Stimulated activated CD8-positive, alpha-beta memory T cell treated with anti-CD3 and anti-CD28 coated beads, Interleukin-4, amount 100 ng/mL, for 4 hours (primary cell): Measurements from ENCODE around the gene COL4A5.
"Not testable (repeated sequence)": the region's sequence is repeated elsewhere in the genome, so short reads cannot be mapped to it uniquely, and the experiment has no call there.

ENCODE experiments used
- DNase-seq, 2 donors: peaks; one replicate each; pipeline ENCODE4 v3.0.0-alpha.2; 2020; ENCODE audit warnings: low read depth in 2 of 2, low spot score in 1 of 2

COL4A5 gene

GRCh38 chrX:108439426-108439942 lies at the start of gene COL4A5:
Gene COL4A5 (plus strand): TSS chrX:108439838. CDS start chrX:108440126, 288 bp downstream.
- no peak for DNase-seq

DNA sequence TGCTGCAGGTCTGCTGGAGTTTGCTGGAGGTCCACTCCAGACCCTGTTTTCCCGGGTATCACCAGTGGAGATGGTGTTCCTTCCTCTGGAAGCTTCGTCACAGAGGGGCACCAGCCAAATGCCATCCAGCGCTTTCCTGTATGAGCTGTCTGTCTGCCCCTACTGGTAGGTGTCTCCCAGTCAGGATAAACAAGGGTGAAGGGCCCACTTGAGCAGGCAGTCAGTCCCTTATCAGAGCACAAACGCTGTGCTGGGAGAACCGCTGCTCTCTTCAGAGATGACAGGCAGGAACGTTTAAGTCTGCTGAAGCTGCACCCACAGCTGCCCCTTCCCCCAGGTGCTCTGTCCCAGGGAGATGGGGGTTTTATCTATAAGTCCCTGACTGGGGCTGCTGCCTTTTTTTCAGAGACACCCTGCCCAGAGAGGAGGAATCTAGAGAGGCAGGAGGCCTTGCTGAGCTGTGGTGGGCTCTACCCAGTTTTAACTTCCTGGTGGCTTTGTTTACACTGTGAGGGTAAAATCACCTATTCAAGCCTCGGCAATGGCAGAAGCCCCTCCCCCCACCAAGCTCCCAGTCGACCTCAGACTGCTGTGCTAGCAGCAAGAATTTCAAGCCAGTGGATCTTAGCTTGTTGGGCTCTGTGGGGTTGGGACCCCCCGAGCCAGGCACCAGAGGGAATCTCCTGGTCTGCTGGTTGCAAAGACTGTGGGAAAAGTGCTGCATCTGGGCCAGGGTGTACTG lies 48.5 kb upstream of the COL4A5 start:
- DNase-seq = not testable (repeated sequence)

DNA sequence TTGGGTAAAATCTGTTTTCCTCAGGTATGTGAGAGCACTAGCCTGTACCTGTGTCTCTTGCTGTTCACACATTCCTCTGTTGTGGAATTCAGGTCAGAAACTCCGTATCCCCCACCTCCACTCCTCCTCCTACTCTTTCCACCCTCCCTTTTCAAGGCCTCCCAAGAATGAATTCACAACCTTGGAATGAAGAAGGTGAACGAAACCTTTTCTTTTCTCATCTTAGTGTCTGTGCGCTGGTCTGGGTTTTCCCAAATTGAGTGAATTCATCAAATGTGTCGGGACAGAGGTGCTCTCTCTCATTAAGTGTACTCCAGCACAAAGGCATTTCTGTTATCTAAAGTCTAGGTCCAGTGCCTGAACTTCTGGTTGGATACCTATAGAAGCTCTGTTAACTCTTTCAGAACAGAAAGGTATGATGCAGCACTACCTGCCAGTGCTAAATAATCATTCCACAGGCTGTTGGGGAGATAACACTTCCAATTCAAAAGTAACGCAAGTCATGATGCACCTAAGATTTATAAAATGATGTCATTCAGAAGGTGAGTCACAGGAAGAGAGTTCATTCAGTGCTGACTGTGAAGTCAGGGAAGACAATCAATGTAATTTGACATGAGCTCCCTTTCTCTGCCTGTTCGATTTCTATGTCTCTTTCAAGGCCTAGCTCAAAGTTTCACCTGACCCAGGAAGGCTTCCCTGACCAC lies 43.3 kb upstream of the COL4A5 start:
- no peak for DNase-seq

DNA sequence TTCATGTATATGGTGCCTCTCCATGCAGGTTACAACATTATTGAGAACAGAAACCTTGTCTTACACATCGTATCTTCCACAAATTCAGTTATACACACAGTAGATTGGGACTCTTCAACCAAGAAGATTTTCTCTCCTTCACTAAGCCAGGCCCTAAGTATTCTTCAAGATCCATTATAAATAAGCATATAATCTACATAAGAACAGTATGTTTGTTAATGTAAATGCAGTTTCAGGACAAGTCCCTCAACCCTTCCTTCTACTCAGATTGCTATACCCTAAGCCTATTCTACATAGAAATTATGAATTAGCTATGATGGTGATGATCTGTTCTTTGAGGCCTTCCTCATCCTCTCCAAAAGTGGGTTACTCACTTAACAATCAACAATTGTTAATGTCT lies 42.7 kb upstream of the COL4A5 start:
- no peak for DNase-seq

DNA sequence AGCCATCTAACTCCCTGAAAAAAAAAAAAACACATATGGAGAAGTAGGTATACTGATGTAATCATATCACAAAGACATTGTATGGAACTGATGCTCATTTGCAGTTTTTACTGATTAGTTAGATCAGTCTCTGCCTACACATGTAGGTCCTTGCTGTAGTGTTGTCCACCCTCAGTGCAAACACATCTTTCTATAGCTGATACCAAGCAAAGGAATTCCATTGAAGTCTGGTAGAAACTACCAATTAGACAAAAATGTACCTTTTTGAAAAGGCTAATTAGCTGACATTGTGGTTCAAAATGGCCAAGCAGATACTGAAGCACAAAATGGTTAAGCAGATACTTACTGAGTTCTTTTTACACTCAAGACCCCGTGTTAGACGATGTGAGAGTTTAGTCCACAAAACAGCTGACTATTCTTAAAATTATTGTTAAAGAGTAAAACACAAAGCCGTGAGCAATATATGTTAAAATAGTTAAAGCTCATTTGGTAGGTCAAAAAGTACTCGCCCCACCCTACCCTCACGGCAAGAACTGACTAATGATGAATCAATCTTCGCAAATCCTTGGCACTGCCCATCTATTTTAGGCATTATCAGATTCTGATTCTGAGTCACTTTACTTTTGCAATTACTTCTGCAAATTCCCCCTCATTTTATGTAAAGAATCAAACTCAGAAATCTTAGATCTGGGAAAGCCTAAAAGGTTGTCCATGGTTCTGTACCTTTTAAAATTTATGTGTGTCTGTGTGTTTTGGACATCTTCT lies 41.8 kb upstream of the COL4A5 start:
- DNase-seq = no peak

DNA sequence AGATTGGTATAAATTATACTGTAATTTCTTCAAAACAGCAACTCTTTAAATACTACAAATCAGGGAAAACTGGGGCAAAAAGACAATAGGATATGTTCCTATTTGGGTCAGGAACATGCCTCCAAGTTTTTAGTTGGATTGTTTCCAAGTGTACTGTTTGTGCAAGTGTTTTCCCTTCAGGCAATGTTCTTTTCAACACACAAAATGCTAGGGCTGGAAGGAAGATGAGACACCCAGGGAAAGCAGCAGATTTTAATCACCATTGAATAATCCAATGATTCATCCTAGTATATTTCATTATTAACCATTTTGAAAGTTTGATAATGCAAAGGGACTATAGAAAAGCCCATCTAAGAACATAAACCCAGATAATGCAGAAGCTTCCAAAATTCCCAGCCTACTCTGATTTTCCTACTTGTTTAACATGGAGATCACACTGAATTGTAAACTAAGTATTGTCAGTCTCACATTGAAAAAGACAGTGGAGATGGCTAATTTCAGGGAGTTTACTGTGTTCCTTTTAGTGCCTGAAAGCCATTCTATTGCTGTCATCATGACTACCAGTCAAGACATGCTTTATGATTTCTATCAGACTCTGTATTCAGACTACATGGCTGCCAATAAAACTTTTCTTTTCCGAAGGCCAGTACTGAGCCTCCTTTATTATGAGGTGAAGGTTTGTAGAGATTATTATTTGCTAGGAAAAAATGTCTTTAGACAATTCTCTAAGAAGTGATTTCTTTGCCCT lies 40.0 kb upstream of the COL4A5 start:
- DNase-seq = no peak

- DNase-seq = no peak
Measured at GRCh38 chrX:108412783-108413182, 26.9 kb upstream of the COL4A5 start.

DNA sequence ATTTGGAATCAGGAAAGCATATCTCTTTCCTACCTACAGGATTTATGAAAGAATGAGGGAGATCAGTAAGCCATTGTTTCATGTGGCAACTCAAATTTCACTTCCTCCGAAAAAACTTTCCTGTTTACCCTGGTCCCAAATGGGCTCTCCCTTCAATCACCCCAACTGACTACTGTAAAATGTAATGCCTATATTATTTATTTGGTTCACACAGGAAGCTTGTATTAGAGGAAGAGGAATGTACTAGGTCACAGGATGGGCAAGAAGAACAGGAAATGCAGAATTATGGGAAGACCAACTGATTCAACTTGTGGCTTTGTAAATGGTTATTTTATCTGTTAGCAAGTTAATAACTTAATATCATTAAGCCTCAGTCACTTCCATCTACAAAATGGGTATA lies 24.5 kb upstream of the COL4A5 start:
- no peak for DNase-seq

DNA sequence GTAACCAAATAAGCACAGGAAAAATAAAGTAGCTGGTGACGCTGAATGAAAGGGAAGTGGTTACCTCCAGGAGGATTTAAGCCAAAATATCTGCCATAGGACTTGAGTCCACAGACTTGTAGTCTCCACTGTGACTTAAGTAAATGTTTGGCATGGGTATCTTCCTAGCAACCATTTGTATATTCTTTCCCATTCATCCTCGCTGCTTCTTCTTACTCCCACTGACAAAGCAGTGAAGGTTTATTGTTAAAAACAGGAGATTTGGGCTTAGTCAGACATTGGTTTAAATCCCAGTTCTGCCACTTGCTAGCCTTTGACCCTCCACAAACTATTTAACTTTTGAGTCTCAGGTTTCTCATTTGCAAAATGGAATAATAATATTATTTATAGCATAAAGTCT lies 23.7 kb upstream of the COL4A5 start:
- no peak for DNase-seq

GRCh38 chrX:108417257-108417656 lies 22.4 kb upstream of the COL4A5 start:
- DNase-seq = no peak

GRCh38 chrX:108419401-108419800 lies 20.2 kb upstream of the COL4A5 start:
- DNase-seq = no peak

DNA sequence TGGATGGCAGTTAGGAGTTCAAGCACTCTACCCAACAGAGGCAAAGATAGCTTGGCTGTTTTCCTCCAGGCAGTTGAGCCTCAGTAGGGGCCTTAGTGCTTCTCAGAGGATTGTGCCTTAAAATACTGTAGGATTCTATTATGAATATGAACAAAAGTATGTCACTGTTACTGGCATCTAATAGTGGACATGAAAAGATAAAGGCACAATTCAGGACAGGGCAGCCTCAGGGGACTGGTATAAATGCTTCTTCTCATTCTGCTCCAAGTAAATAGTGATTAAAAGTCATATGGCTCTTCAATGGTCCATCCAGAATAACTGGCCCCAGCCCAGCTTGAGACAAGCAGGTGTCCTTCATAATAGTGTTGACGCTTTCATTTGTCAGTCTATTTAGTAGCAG lies 19.2 kb upstream of the COL4A5 start:
- no peak for DNase-seq

GRCh38 chrX:108426262-108426661 lies 13.4 kb upstream of the COL4A5 start:
- no peak for DNase-seq

GRCh38 chrX:108435261-108435660 lies 4.4 kb upstream of the COL4A5 start:
- no peak for DNase-seq

- no peak for DNase-seq
Measured at GRCh38 chrX:108437349-108438109, 2.1 kb upstream of the COL4A5 start.

DNA sequence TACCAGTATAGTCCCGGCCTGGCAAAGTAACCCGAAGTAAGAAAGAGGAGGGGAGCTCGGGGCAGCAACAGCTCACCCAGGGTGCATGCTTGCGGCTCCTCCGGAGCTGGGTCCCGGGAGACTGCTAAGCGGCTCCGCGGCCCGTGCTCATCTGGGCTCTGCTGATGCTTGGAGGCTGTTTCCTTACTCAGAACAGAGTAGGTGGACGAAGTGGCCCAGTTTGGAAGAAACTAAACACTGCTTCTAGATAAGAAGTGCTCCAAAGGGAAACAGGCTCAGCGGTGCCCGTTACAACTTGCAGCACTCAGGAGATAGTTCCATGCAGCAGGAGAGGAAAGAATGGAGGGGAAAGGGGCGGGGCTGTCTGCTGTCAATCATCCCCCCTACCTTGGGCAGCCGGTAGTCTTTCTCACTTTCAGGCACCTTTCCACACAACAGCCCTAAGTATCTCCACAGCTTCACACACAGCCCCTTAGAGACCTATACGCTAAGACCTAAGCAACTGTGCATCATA lies 1.5 kb upstream of the COL4A5 start, which contains the start of gene COL4A6:
TSS of gene COL4A6 (minus strand) at position 313 of the 514 bp plus-strand sequence. CDS start at position 87, 226 bp downstream.
- no peak for DNase-seq

DNA sequence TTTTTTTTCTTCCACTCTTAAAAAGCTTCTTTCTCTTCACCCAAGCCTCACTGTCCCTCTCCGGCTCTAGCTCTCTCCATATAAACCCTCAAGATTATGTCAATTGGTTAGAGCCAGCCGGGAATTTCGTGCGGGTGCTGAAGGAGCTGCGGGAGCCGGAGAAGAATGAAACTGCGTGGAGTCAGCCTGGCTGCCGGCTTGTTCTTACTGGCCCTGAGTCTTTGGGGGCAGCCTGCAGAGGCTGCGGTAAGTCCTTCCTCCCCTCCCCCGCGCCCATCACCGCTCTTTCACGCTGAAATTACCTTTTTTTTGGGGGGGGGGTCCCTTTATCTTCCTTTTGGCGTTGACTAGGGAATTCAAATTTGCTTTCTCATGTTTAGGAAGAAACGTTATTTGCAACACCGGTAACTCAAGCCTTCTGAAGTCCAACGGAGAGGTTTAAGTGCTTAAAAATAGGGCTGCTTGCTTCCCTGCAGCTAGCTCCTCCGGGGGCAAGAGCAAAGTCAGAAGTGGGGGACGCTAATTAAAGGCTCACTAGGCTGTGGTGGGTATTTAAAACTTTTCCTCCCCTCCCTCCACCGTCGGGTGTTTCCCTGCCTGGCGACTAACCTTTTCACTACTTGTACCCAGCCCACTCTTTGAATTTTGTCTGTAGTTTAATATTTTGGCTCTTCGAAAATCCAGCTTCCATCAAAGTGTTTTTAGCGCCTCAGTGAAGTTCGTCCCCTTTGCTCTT lies 491 bp downstream of the COL4A5 start:
- no peak for DNase-seq

- no peak for DNase-seq
Measured at GRCh38 chrX:108442901-108443464, 3.3 kb downstream of the COL4A5 start.

DNA sequence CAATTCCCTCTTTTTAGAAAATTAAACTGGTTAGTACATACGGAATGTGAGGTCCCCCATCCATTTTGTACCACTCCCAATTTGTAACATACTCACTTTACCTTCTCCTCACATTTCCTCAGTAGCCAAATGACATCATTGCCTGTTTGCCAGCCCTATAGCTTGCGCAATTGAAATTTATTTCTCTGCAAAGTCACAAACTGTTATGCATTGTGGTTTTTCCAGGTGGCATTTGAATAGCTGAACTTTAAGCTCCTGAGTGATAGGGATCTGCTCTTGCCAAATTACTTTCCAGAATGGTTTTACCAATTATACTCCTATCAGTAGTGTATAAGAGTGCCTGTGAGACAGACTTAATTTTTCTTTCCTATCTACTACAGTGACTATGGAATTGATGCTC lies 7.7 kb downstream of the COL4A5 start:
- DNase-seq = no peak
